Anterior cingulate cortex (tissue), 58 donors: ENCODE measurements around the gene ACOT12.
"Not testable (repeated sequence)": the region's sequence is repeated elsewhere in the genome, so short reads cannot be mapped to it uniquely, and the experiment has no call there.

Experiments used
- DNase-seq, 58 donors: peaks; one replicate each; lab custom pipeline; 2025; lab: John Stamatoyannopoulos, UW

Gene ACOT12

GRCh38 chr5:81393783-81394718, at the start of gene ACOT12:
Gene ACOT12 (minus strand): TSS chr5:81394134. CDS start chr5:81394114, 20 bp downstream.
- peak in 10 of 58 donors; percentile 1 to 30 (median 10) for DNase-seq

- no peak for DNase-seq
Observed at GRCh38 chr5:81435023-81435422, 41.1 kb upstream of the ACOT12 start.

GRCh38 chr5:81429985-81430384, 36.1 kb upstream of the ACOT12 start:
- DNase-seq, result no peak

GRCh38 chr5:81429363-81429762, 35.4 kb upstream of the ACOT12 start:
- DNase-seq, result no peak

GRCh38 chr5:81428861-81429260, 34.9 kb upstream of the ACOT12 start:
- no peak for DNase-seq

- DNase-seq, result no peak
Observed at GRCh38 chr5:81428446-81428845, 34.5 kb upstream of the ACOT12 start.

GRCh38 chr5:81427566-81427965, 33.6 kb upstream of the ACOT12 start:
- no peak for DNase-seq

GRCh38 chr5:81426359-81427030, 32.6 kb upstream of the ACOT12 start:
- peak in 5 of 58 donors; percentile 1 to 7 (median 4) for DNase-seq

- peak in 1 of 58 donors; percentile 10 for DNase-seq
Observed at GRCh38 chr5:81425569-81425968, 31.6 kb upstream of the ACOT12 start.

- no peak for DNase-seq
Observed at GRCh38 chr5:81424728-81425127, 30.8 kb upstream of the ACOT12 start.

GRCh38 chr5:81422671-81423070, 28.7 kb upstream of the ACOT12 start:
- no peak for DNase-seq

- peak in 1 of 58 donors; percentile 36 for DNase-seq
Observed at GRCh38 chr5:81420039-81420667, 26.2 kb upstream of the ACOT12 start.

GRCh38 chr5:81418606-81419005, 24.7 kb upstream of the ACOT12 start:
- no peak for DNase-seq

GRCh38 chr5:81417052-81417451, 23.1 kb upstream of the ACOT12 start:
- DNase-seq, result no peak

GRCh38 chr5:81409896-81410295, 16.0 kb upstream of the ACOT12 start:
- no peak for DNase-seq

- DNase-seq, result no peak
Observed at GRCh38 chr5:81409361-81409760, 15.4 kb upstream of the ACOT12 start.

GRCh38 chr5:81408496-81408895, 14.6 kb upstream of the ACOT12 start:
- DNase-seq, result no peak

- DNase-seq, result not testable (repeated sequence)
Observed at GRCh38 chr5:81407811-81408210, 13.9 kb upstream of the ACOT12 start.

GRCh38 chr5:81405126-81405891, 11.4 kb upstream of the ACOT12 start:
- DNase-seq, result no peak

GRCh38 chr5:81402192-81402930, 8.4 kb upstream of the ACOT12 start:
- no peak for DNase-seq
